Endothelial cell of umbilical vein (primary cell): ENCODE measurements around the gene CARD19.

Experiments
- CTCF ChIP-seq, 2 donors: IDR thresholded peaks; 1 replicate in 1 of 2; 2 replicates in 1 of 2; pipeline ENCODE4 v1.5.1; 2011; ENCODE audit warnings: low read length in 2 of 2, mild to moderate bottlenecking in 2 of 2, moderate library complexity in 2 of 2, control low read depth in 1 of 2, inconsistent platforms in 1 of 2, low read depth in 1 of 2; ENCODE audit not compliant: insufficient read depth in 1 of 2; ENCODE audit errors: extremely low read depth in 1 of 2
- EZH2 ChIP-seq: IDR thresholded peaks from 2 replicates; pipeline ENCODE4 v1.6.1; 2012; ENCODE audit warnings: borderline replicate concordance, low read depth, mild to moderate bottlenecking, moderate library complexity, low read length, inconsistent platforms; ENCODE audit not compliant: severe bottlenecking
- GATA2 ChIP-seq: IDR thresholded peaks from 2 replicates; pipeline ENCODE4 v1.7.0; 2011; ENCODE audit warnings: low read depth, mild to moderate bottlenecking, moderate library complexity, mixed read lengths, low read length; ENCODE audit not compliant: insufficient read length, insufficient read depth
- MAX ChIP-seq: IDR thresholded peaks from 2 replicates; pipeline ENCODE4 v1.6.1; 2011; ENCODE audit not compliant: insufficient read depth, insufficient read length
- MYC ChIP-seq: IDR thresholded peaks from one replicate; pipeline ENCODE4 v1.6.1; 2011; ENCODE audit warnings: mild to moderate bottlenecking, low read depth, low read length
- POLR2A ChIP-seq: IDR thresholded peaks from 2 replicates; pipeline ENCODE4 v1.6.1; 2012; ENCODE audit warnings: low read depth, mild to moderate bottlenecking, control low read depth, low read length
- POLR2AphosphoS5 ChIP-seq: IDR thresholded peaks from 2 replicates; pipeline ENCODE4 v1.6.1; 2012; ENCODE audit warnings: low read depth, mild to moderate bottlenecking, control low read depth, low read length, moderate library complexity; ENCODE audit not compliant: insufficient read depth

GRCh38 chr9:93081931-93082330, 14.1 kb upstream of the CARD19 start:
- TF ChIP-seq EZH2 = no peak
- no peak for TF ChIP-seq GATA2
- TF ChIP-seq CTCF (IDR thresholded peaks at IDR 0.05; ENCODE audit: extremely low read depth in 1 of 2, insufficient read depth in 1 of 2, low read depth in 1 of 2, low read length in 2 of 2) = no peak
- no peak for TF ChIP-seq POLR2AphosphoS5
- TF ChIP-seq MAX = no peak
- TF ChIP-seq MYC = no peak
- TF ChIP-seq POLR2A = no peak
